ENCODE results near the gene LUC7L3. TPM values are rescaled to one million over a fixed set of nuclear protein-coding genes. Genes with fewer than 3 reads are reported as not detected.

Gene LUC7L3
- total RNA-seq, 1 donor from 2014 or later: 54.1 TPM

DNA sequence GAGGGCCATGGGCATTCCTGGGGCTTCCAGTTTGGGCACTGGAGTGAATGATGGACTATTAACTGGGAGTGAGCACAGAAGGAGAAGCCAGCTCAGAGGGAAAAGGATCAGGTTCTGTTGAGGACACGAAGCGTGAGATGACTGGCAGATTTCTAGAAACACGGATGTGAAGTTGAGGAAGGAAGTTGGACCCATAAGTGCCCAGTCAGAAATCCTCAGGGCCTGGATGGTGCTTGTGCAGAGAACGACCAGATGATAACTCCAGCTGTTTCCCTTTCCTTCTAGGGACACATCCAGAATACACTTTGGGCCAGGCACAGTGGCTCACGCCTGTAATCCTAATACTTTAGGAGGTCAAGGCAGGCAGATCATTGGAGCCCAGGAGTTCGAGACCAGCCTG is 71.2 kb downstream of the LUC7L3 start:
- TF ChIP-seq, protein P1, sequence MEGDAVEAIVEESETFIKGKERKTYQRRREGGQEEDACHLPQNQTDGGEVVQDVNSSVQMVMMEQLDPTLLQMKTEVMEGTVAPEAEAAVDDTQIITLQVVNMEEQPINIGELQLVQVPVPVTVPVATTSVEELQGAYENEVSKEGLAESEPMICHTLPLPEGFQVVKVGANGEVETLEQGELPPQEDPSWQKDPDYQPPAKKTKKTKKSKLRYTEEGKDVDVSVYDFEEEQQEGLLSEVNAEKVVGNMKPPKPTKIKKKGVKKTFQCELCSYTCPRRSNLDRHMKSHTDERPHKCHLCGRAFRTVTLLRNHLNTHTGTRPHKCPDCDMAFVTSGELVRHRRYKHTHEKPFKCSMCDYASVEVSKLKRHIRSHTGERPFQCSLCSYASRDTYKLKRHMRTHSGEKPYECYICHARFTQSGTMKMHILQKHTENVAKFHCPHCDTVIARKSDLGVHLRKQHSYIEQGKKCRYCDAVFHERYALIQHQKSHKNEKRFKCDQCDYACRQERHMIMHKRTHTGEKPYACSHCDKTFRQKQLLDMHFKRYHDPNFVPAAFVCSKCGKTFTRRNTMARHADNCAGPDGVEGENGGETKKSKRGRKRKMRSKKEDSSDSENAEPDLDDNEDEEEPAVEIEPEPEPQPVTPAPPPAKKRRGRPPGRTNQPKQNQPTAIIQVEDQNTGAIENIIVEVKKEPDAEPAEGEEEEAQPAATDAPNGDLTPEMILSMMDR (conservative IDR thresholded peaks at IDR 0.05; ENCODE audit: low read depth, low read length): no peak
- no peak overlapping the region for H3K4me3 ChIP-seq (ENCODE audit: low read depth, low read length)
- no peak for DNase-seq (ENCODE audit: low read depth)

DNA sequence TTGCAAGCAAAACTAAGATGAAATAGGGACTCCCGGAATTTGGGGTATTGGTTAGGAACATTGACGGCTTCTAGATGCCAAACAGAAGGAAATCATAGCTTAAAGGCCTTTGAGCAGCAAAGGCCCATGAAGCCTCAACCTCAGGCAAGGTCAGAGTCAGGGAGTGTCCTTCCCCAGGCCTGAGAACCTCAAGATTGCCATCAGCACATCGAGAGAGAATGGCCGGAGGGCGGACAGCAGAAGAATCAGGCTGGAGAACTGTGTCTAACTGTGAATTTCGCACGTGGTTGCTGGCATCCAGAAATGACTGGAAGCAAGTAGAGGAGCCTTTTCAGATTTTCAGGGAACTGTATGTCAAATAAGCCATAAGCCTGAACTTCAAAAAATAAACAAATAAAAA is 72.7 kb downstream of the LUC7L3 start:
- no peak overlapping the region for H3K4me3 ChIP-seq (ENCODE audit: low read depth, low read length)
- no peak for DNase-seq (ENCODE audit: low read depth)
- TF ChIP-seq, protein P1 (conservative IDR thresholded peaks at IDR 0.05; ENCODE audit: low read depth, low read length): no peak

DNA sequence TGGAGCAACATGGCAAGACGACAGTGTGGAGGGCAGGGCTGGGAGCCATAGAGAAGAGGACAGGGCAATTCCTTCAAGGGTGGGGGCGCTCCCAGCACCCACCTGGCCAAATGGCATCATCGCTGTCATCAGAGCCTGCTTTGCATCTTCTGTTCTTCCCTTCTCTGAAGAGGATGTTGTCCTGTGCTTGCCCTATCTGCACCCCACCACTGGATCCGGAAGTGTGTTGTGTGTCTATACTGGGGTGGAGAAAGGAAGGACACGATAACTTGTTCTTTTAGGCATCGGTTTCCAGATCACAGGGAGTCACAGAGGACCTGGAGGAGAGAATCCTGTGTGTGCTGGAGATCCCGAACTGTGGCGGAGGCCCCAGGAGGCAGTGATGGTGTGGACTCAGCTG is 73.6 kb downstream of the LUC7L3 start:
- TF ChIP-seq, protein P1 (conservative IDR thresholded peaks at IDR 0.05; ENCODE audit: low read depth, low read length): no peak
- no peak overlapping the region for H3K4me3 ChIP-seq (ENCODE audit: low read depth, low read length)
- DNase-seq (ENCODE audit: low read depth): no peak

DNA sequence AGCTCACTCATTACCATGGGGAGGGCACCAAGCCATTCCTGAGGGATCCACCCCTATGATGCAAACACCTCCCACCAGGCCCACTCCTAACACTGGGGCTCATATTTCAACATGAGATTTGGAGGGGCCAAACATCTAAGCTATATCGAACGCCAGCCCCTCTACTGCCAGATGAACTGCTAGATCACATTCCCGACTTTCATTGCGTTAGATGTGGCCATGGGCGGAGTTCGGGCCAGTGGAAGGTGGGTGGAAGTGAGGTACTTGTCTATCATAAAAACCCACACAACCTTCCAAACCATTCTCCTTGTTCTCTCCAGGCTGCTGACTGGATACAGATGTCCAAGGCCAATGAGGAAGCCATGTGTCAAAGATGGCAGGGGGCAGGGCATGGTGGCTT is 75.0 kb downstream of the LUC7L3 start:
- TF ChIP-seq, protein P1 (conservative IDR thresholded peaks at IDR 0.05; ENCODE audit: low read depth, low read length): no peak

DNA sequence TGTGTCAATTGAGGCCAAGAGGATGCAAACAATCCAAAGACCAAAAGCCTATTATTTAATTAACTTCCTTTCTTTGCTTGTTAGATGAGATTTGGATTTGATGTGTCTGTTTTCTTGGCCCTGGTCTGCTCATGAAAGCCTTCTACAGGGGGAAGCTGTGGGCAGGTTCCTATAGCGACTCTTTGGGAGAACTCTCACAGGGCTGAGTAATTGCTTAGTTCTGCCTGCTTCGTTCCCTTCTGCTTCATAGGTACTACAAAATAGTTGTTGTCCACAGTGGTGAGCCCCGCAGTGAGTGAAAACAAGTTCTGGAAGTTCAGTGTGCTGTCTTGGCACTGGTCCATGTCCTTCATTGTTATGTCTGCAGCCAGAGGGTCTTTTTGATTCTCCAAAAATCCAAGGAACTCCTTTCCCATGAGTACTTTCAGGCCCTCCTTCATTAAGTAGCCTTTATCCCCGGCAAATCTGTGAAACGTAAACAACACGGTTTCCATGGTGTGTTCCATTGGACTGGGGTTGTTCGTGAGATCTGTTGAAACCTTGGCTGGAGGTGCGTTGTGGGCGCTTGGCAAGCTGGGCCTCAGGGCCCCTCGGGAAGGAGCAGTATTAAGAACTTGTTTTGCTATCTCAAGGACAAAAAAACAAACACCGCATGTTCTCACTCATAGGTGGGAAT is 77.9 kb downstream of the LUC7L3 start:
- no peak for DNase-seq (ENCODE audit: low read depth)
- H3K4me3 ChIP-seq (ENCODE audit: low read depth, low read length): no peak overlapping the region
- TF ChIP-seq, protein P1 (conservative IDR thresholded peaks at IDR 0.05; ENCODE audit: low read depth, low read length): no peak

More for the DNA sequence above, 75.0 kb downstream of the LUC7L3 start:
- no peak for DNase-seq (ENCODE audit: low read depth)
- no peak overlapping the region for H3K4me3 ChIP-seq (ENCODE audit: low read depth, low read length)

DNA sequence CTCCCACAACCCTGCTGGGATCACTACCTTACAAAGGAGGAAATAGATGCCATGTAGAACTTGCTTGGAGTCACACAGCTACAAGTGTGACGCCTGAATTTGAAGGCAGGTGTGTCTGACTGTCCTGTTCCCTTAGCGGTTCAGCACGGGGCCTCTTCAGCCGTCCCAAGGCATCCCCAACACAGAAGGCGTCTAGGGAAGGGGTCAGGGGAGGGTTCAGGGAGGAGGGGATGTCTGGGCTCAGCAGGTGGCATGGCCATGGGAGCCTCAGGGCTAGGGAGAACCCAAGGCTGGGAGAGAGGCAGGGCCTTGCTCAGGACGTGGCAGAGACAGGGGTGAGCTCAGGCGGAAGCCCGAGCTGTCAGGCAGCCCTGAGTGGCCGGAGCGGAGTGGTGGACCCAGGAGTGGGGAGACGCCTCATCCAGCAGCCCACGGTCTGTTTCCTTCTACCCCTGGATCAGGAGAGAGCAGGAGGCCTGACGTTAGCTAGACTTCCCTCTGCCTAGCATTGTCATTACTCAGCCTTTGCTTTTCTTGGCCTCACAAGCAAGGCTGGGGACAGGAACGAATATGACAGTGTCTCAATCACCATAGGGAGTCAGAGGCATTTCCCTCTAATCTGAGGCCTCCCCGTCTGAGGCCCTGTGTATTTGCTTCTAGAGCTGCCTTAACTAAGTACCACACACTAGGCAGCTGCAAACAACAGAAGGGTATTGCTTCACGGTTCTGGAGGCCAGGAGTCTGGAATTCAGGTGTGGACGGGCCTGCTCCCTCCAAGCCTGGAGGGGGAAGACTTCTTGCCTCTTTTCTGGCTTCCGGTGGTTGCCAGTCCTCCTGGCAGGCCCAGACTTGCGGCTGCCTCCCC is 79.3 kb downstream of the LUC7L3 start:
- TF ChIP-seq, protein P1 (conservative IDR thresholded peaks at IDR 0.05; ENCODE audit: low read depth, low read length): no peak
- DNase-seq (ENCODE audit: low read depth): no peak
- H3K4me3 ChIP-seq (ENCODE audit: low read depth, low read length): no peak overlapping the region

Measured in epithelial cell of proximal tubule (primary cell).